Endothelial cell of umbilical vein (primary cell): ENCODE data around the gene THSD4.

ENCODE experiments used
- CTCF ChIP-seq, 2 donors: IDR thresholded peaks; 1 replicate in 1 of 2; 2 replicates in 1 of 2; pipeline ENCODE4 v1.5.1; 2011; ENCODE audit warnings: low read length in 2 of 2, mild to moderate bottlenecking in 2 of 2, moderate library complexity in 2 of 2, control low read depth in 1 of 2, inconsistent platforms in 1 of 2, low read depth in 1 of 2; ENCODE audit not compliant: insufficient read depth in 1 of 2; ENCODE audit errors: extremely low read depth in 1 of 2
- EZH2 ChIP-seq: IDR thresholded peaks from 2 replicates; pipeline ENCODE4 v1.6.1; 2012; ENCODE audit warnings: borderline replicate concordance, low read depth, mild to moderate bottlenecking, moderate library complexity, low read length, inconsistent platforms; ENCODE audit not compliant: severe bottlenecking
- FOS ChIP-seq: IDR thresholded peaks from 2 replicates; pipeline ENCODE4 v1.6.1; 2011; ENCODE audit warnings: mild to moderate bottlenecking, low read length, moderate library complexity, borderline replicate concordance; ENCODE audit not compliant: insufficient read depth
- JUN ChIP-seq: IDR thresholded peaks from 2 replicates; pipeline ENCODE4 v1.6.1; 2011; ENCODE audit warnings: borderline replicate concordance, low read depth; ENCODE audit not compliant: insufficient read length, insufficient read depth
- MAX ChIP-seq: IDR thresholded peaks from 2 replicates; pipeline ENCODE4 v1.6.1; 2011; ENCODE audit not compliant: insufficient read depth, insufficient read length
- POLR2A ChIP-seq: IDR thresholded peaks from 2 replicates; pipeline ENCODE4 v1.6.1; 2012; ENCODE audit warnings: low read depth, mild to moderate bottlenecking, control low read depth, low read length
- POLR2AphosphoS5 ChIP-seq: IDR thresholded peaks from 2 replicates; pipeline ENCODE4 v1.6.1; 2012; ENCODE audit warnings: low read depth, mild to moderate bottlenecking, control low read depth, low read length, moderate library complexity; ENCODE audit not compliant: insufficient read depth

- no peak for TF ChIP-seq CTCF (IDR thresholded peaks at IDR 0.05; ENCODE audit: extremely low read depth in 1 of 2, insufficient read depth in 1 of 2, low read depth in 1 of 2, low read length in 2 of 2)
- TF ChIP-seq POLR2A = no peak
- no peak for TF ChIP-seq EZH2
- no peak for TF ChIP-seq JUN
- no peak for TF ChIP-seq FOS
- TF ChIP-seq MAX = no peak
- TF ChIP-seq POLR2AphosphoS5 = no peak
Measured at GRCh38 chr15:71807125-71807629, 691.9 kb downstream of the THSD4 start.
